HCT116 (cell line): Measurements from ENCODE around the gene IREB2. TPM values are rescaled to one million over a fixed set of nuclear protein-coding genes. Genes with fewer than 3 reads are reported as not detected.

Experiments
- ATAC-seq: fragments of 200-7000 bp; cut with Tn5 transposase; 2 replicates; pipeline ENCODE4 v1.9.1; 2020; ENCODE audit warnings: mild to moderate bottlenecking, moderate library complexity
- BruUV-seq: library from RNA; stranded (reverse); fragments of 400-500 nt; replicated peaks from 2 replicates; lab custom pipeline; 2021; lab: Mats Ljungman, UMichigan
- CTCF ChIA-PET: fragments of 300-600 bp; sonication (Branson Sonifier 250); formaldehyde crosslinking; loops from one replicate; lab custom pipeline; 2021; ENCODE audit warnings: antibody characterized with exemption; lab: Charles Lee
- POLR2A ChIA-PET: fragments of 300-600, 350-600 bp; sonication (Branson Sonifier 250); formaldehyde crosslinking; loops from one replicate; lab custom pipeline; 2021; ENCODE audit warnings: antibody characterized with exemption; lab: Charles Lee
- RAD21 ChIA-PET, 2 experiments: fragments of 300-600 bp; sonication (Branson Sonifier 250); formaldehyde crosslinking; loops; one replicate each; lab custom pipeline; 2023; ENCODE audit warnings: low total read pairs in 2 of 2; ENCODE audit not compliant: uncharacterized antibody in 2 of 2, unreplicated experiment in 2 of 2, low non-redundant PET in 1 of 2; lab: Charles Lee
- DNase-seq: peaks from one replicate; pipeline ENCODE4 v3.0.0-alpha.2; 2010; ENCODE audit warnings: low read depth, low spot score
- H2AFZ ChIP-seq: fragments of 200-600 bp; shearing (Covaris generic), sonication (generic); 2 replicates; pipeline ENCODE4 v1.6.1; 2017; ENCODE audit warnings: low read depth, mixed run types, mixed read lengths, antibody characterized with exemption, low read length; ENCODE audit not compliant: poor library complexity, severe bottlenecking
- H3K27ac ChIP-seq: 2 replicates; pipeline ENCODE4 v1.5.1; 2012; ENCODE audit warnings: low read depth, low read length
- H3K27me3 ChIP-seq: fragments of 200-600 bp; sonication (generic); 2 replicates; pipeline ENCODE4 v1.6.1; 2016; ENCODE audit warnings: mixed run types, low read length, mixed read lengths; ENCODE audit not compliant: insufficient read depth
- H3K36me3 ChIP-seq, 2 experiments: fragments of 200-500 bp in 1 of 2; fragments of 200-600 bp in 1 of 2; sonication (Bioruptor generic) in 1 of 2; sonication (generic) in 1 of 2; 2 replicates each; pipeline versions ENCODE4 v1.5.1 to v1.6.1; 2014 to 2016; ENCODE audit warnings: low read length in 2 of 2, inconsistent platforms in 1 of 2, mixed read lengths in 1 of 2, mixed run types in 1 of 2; ENCODE audit not compliant: insufficient read depth in 2 of 2, control insufficient read depth in 1 of 2
- H3K4me1 ChIP-seq, 2 experiments: fragments of 200-600 bp in 1 of 2; sonication (generic) in 1 of 2; 2 replicates each; pipeline versions ENCODE4 v1.5.1 to v1.6.1; 2012 to 2017; ENCODE audit warnings: low read length in 2 of 2, inconsistent platforms in 1 of 2, mild to moderate bottlenecking in 1 of 2, mixed read lengths in 1 of 2, mixed run types in 1 of 2, moderate library complexity in 1 of 2; ENCODE audit not compliant: insufficient read depth in 2 of 2, control insufficient read depth in 1 of 2
- H3K4me2 ChIP-seq: fragments of 200-600 bp; sonication (generic); 2 replicates; pipeline ENCODE4 v1.6.1; 2017; ENCODE audit warnings: mixed run types, low read length, mixed read lengths
- H3K4me3 ChIP-seq, 2 experiments: fragments of 200-600 bp in 1 of 2; sonication (generic) in 1 of 2; replicated peaks in 1 of 2; 2 replicates each; pipeline ENCODE4 v1.5.1; 2011 to 2016; ENCODE audit warnings: low read length in 2 of 2, control low read depth in 1 of 2, low read depth in 1 of 2, mild to moderate bottlenecking in 1 of 2, mixed read lengths in 1 of 2, mixed run types in 1 of 2
- H3K79me2 ChIP-seq: fragments of 200-600 bp; sonication (generic); 2 replicates; pipeline ENCODE4 v1.6.1; 2017; ENCODE audit warnings: mild to moderate bottlenecking, mixed run types, low read length, moderate library complexity, mixed read lengths; ENCODE audit not compliant: insufficient read depth
- H3K9ac ChIP-seq: fragments of 200-600 bp; sonication (generic); 2 replicates; pipeline ENCODE4 v1.6.1; 2016; ENCODE audit warnings: low read length, mixed read lengths
- H3K9me2 ChIP-seq: fragments of 200-600 bp; sonication (generic), shearing (Covaris generic); 2 replicates; pipeline ENCODE4 v1.6.1; 2017; ENCODE audit warnings: mixed run types, mild to moderate bottlenecking, moderate library complexity; ENCODE audit not compliant: insufficient read depth
- H3K9me3 ChIP-seq, 2 experiments: fragments of 200-500 bp in 1 of 2; fragments of 200-600 bp in 1 of 2; sonication (Bioruptor generic) in 1 of 2; sonication (generic) in 1 of 2; 2 replicates each; pipeline ENCODE4 v1.6.1; 2014 to 2017; ENCODE audit warnings: low read length in 2 of 2, mixed read lengths in 2 of 2, inconsistent platforms in 1 of 2, low read depth in 1 of 2, mild to moderate bottlenecking in 1 of 2, mixed run types in 1 of 2, moderate library complexity in 1 of 2; ENCODE audit not compliant: control insufficient read depth in 1 of 2, insufficient read depth in 1 of 2
- H4K20me1 ChIP-seq: fragments of 200-600 bp; sonication (generic), shearing (Covaris generic); 2 replicates; pipeline ENCODE4 v1.6.1; 2017; ENCODE audit warnings: mixed run types, mild to moderate bottlenecking, moderate library complexity; ENCODE audit not compliant: insufficient read depth
- ATF3 ChIP-seq: IDR thresholded peaks from 2 replicates; pipeline ENCODE4 v1.6.1; 2012
- CBX3 ChIP-seq: IDR thresholded peaks from 2 replicates; pipeline ENCODE4 v1.6.1; 2012; ENCODE audit warnings: low read depth
- CEBPB ChIP-seq: IDR thresholded peaks from 2 replicates; pipeline ENCODE4 v1.6.1; 2012; ENCODE audit warnings: low read depth
- ELF1 ChIP-seq: IDR thresholded peaks from 2 replicates; pipeline ENCODE4 v1.6.1; 2012; ENCODE audit warnings: low read depth, borderline replicate concordance
- EZH2 ChIP-seq: fragments of 200-600 bp; sonication (generic); IDR thresholded peaks from 2 replicates; pipeline ENCODE4 v1.6.1; 2017; ENCODE audit warnings: antibody characterized with exemption, mixed run types
- REST ChIP-seq: IDR thresholded peaks from 2 replicates; pipeline ENCODE4 v1.6.1; 2012; ENCODE audit warnings: low read depth
- SIN3A ChIP-seq: IDR thresholded peaks from 2 replicates; pipeline ENCODE4 v1.6.1; 2012; ENCODE audit warnings: low read depth
- ZBTB33 ChIP-seq: IDR thresholded peaks from 2 replicates; pipeline ENCODE4 v1.6.1; 2011; ENCODE audit warnings: mild to moderate bottlenecking, low read length, moderate library complexity; ENCODE audit not compliant: insufficient replicate concordance; ENCODE audit errors: extremely low read depth
- ZFX ChIP-seq: fragments of 450-650 bp; IDR thresholded peaks from 2 replicates; pipeline ENCODE4 v1.6.1; 2017
- intact Hi-C: fragments of 100-400 bp; cut with micrococcal nuclease; formaldehyde crosslinking; loops from 2 replicates; pipeline ENCODE4 v1.10.0; 2022
- total RNA-seq: library from RNA; stranded (reverse); gene quantifications from one replicate; pipeline ENCODE4 v1.2.1, GENCODE V29; 2021; ENCODE audit not compliant: unreplicated experiment

IREB2 gene
- total RNA-seq, 1 experiment from 2014 or later: 57.6 TPM

DNA sequence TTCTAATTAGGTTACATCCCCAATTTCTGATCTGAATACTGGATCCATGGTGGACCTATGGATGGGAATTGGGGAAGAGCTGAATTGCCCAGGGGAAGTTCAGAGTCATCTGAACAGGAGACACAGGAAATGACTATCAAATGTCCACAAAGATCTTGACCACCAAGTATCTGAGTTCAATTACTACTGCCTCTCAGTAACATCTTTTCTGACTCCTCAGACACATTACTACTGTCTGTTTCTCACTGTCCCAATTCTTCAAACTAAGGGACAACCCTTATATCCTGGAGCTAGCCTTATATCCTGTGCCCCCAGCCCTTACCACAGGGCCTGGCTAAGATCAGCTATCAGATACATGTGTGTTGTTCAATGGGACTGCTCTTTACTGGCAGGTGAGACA is 10.1 kb upstream of the IREB2 start:
- ChIA-PET CTCF (no interaction called here), POLR2A (no interaction called here), RAD21 (no interaction called here)
- no peak overlapping the region for H3K27ac ChIP-seq
- H3K27me3 ChIP-seq: 0 out of 2 replicates have a peak, but pooled peaks cover 3% of the 10 kb centered on the region
- no TSS peak for BruUV-seq
- intact Hi-C loops: no loop called here
- H3K9ac ChIP-seq: no peak overlapping the region
- no peaks in the 10 kb centered on the region for H4K20me1 ChIP-seq
- H3K9me3 ChIP-seq: no peaks in the 10 kb centered on the region
- H3K9me2 ChIP-seq: no peaks in the 10 kb centered on the region
- no peak overlapping the region for H3K4me3 ChIP-seq
- H2AFZ ChIP-seq: peak overlapping the region; percentile 20
- no peaks in the 10 kb centered on the region for H3K36me3 ChIP-seq
- no peak for ATAC-seq
- no peaks in the 10 kb centered on the region for H3K79me2 ChIP-seq
- no peak for TF ChIP-seq CBX3
- TF ChIP-seq REST: no peak
- no peak for TF ChIP-seq CEBPB
- TF ChIP-seq ZBTB33: no peak
- TF ChIP-seq ATF3: no peak
- no peak for TF ChIP-seq ELF1
- TF ChIP-seq SIN3A: no peak
- no peak for TF ChIP-seq EZH2
- no peak for TF ChIP-seq ZFX
- no peaks in the 10 kb centered on the region for H3K4me1 ChIP-seq
- no peak overlapping the region for H3K4me2 ChIP-seq
- no peak for DNase-seq
